ENCODE results near the gene ROBO4.

Gene ROBO4

GRCh38 chr11:124889191-124890091, 8.2 kb downstream of the ROBO4 start:
- DNase-seq, result no peak

DNA sequence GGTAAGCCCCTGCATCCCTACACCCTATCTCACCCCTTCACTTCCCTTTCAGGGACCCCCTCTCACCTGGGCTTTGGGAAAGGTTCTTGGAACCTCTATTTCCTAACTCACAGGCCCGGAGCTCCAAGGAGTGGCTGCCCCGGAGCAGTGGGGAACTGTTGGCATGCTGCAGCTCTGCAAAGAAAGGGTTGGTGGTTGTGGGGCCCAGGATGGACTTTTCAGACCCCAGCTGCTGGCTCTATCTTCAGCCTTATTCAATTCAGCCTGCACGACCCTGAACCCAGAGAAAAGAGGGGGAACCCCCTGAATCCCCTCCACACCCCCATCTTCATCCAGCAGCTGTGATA, 10.0 kb downstream of the ROBO4 start:
- DNase-seq, result no peak

DNA sequence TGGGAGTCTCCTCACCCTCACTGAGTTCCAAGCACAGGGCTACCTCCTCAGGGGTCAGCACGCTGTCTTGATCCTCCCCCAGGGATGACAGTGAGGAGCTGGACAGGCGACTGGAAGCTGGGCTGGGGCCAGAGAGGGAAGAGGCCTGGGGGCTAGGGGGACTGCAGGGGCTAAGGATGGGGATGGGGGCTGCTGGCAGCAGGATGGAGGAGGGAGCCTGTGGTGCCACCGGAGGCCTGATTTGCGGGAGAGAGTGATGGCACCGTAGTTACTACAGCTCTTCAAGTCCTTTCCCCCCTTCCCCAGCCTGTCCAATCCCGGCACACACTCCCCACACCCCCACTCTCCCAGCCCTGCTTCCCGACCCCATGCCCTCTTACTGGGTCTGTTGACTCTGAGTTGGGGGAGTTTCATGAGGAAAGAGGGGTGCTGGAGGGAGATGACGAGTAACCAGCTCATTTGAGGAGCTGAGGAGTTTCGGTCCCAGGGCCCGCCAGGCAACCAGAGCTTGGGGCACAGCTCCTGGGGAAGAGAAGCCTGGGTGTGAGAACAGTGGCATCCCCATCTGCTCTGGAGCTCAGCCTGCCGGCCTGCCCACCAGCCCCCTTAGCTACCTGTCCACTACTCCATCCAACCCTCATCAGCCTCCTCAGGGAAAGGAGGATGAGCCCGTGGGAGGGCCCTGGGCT, 10.5 kb downstream of the ROBO4 start:
- DNase-seq, result no peak

DNA sequence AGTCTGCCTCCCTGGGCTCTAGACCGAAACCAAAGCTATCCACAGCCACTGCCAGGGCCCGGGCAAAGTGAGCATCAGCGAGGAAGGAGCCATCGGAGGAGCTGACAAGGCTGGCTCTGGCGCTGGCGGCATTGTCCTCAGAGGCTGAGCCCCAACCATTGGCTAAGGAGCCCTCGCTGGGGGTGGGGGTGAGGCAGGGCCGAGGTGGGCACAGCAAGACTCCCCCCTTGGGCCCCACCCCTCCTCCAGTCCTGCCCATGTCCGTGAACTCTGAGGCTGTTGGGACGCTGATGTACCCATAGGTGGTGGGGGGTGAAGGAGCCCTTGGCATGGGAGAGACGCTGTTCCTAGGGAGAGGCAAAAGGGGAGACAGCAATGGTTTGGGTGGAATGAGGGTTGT, 11.2 kb downstream of the ROBO4 start:
- DNase-seq, result no peak

GRCh38 chr11:124884869-124885479, 12.7 kb downstream of the ROBO4 start:
- DNase-seq, result no peak

DNA sequence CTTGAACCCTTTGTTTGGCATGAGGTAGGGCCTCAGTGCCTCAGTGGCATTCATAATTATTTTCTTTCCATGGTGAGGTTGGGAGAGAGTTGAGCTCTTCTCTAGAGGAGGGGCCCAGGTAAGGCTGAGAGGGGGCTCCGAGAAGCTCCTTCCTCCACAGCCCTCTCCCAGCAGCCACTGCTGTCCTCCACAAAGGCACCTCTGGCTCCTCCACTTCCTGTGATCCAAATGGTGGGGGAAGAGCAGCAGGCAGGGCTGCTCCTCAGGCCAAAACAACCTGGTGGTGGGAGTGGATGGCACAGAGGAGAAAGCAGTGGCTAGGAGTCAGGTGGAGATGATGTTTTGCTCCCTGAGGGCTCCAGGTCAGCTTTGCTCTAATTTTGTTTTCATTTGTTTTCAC, 13.3 kb downstream of the ROBO4 start:
- DNase-seq, result no peak

DNA sequence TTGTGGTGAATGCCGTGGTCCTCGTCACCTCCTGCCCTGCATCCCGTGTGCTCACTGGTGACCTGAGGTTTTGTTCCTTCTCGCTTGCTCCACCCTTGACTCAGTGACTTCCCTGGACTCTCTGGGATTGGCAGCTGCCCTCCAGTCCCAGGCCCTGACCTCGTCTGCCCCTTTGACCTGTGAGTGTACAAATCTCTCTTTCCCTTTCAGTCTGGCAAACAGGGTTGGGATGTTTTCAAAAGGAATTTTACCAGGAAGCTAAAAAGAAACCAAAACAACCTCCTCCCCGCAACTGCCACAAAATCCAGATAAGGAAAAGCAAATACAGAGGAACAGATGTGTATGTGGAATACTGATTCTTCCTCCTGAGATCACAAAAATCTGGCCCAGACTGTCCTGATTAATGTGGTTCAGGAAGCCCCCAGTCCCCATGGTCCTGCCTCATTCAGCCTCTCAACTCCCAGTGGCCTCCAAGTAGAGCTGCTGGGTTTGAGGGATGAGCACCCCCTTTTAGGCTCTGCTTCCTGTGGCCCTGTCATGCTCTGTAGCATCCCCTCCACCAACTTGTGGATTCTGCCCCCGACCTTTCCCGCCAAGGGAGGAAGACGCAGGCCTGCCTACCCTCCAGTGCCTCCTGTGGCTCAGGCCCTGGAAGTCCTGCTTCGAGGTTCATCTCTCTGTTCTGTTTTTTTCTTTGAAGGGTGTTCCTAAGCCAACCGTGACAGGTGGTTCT, 15.2 kb downstream of the ROBO4 start:
- no peak for DNase-seq

- no peak for DNase-seq
Measured at GRCh38 chr11:124880958-124881357, 16.7 kb downstream of the ROBO4 start.

- no peak for DNase-seq
Measured at GRCh38 chr11:124880290-124880611, 17.4 kb downstream of the ROBO4 start.

DNA sequence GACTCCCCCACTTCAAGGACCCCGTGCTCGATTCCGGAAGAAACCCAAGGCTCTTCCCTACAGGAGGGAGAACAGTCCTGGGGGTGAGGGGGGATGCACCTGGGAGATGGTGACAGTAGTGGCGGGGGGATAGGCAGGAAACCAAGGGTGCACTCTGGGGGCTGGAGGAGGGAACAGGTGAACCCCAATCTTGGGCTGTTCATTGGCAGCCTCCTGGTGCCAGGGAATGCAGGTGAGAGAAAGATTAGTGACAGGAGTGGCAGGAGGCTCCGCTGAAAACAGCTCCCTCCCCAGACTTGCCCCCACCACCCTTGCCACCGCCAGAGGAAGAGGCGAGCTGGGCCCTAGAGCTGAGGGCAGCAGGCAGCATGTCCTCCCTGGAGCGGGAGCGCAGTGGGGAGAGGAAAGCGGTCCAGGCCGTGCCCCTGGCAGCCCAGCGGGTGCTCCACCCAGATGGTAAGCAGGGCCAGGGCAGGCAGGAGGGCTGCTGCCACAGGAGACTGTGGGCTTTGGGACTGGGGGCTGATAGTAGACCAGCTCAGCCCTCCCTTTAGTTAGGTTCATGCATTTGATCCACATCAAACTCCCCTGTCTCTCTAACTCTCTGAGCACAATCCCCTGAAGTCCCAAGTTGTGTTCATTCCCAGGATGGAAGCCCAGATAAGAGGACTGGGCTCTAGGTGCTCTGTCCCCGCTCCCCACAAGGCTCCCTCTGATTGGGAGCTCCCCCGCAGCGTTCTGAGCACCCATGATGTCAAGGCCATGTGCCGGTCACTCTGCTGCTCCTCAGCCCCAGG, 18.0 kb downstream of the ROBO4 start:
- no peak for DNase-seq

GRCh38 chr11:124878759-124879492, 18.7 kb downstream of the ROBO4 start:
- DNase-seq, result no peak

- DNase-seq, result no peak
Measured at GRCh38 chr11:124877910-124878758, 19.5 kb downstream of the ROBO4 start.

- DNase-seq, result no peak
Measured at GRCh38 chr11:124877631-124877909, 20.1 kb downstream of the ROBO4 start.

GRCh38 chr11:124876818-124877630, 20.6 kb downstream of the ROBO4 start:
- no peak for DNase-seq

DNA sequence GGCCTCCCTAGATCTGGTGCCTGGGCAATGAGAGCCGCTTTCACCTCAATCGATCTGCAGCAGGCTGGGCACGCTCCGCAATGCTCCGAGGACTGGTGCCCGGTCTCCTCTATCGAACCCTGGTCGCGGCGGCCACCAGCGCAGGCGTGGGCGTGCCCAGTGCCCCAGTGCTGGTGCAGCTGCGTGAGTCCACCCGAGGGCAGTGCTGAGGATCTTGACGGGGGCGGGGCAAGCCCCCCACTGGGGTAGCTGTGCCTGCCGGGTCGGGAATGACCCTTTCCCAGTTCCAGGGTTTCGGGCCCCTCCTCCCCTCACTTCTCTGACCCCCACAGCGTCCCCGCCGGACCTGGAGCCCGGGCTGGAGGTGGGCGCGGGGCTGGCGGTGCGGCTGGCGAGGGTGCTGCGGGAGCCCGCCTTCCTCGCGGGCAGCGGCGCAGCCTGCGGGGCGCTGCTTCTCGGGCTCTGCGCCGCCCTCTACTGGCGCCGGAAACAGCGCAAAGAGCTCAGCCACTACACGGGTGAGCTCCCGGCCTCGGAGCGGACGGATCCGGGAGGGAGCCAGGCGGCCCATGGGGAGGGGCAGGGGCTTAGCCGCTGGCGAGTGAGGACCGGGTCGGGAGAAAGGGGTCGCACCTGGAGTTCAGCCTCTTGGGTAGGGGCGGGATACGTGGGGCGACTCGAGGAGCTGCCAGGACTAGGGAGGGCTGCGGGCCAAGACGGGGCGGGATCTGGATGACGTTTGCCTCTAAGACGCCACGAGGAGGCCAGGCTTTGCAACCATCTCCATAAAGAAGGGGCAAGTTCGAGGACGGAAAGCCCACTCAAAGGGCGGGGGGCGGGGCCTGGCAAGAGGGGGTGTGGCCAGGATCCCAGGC, 21.5 kb downstream of the ROBO4 start:
- peak; percentile 82 to 93 for DNase-seq

DNA sequence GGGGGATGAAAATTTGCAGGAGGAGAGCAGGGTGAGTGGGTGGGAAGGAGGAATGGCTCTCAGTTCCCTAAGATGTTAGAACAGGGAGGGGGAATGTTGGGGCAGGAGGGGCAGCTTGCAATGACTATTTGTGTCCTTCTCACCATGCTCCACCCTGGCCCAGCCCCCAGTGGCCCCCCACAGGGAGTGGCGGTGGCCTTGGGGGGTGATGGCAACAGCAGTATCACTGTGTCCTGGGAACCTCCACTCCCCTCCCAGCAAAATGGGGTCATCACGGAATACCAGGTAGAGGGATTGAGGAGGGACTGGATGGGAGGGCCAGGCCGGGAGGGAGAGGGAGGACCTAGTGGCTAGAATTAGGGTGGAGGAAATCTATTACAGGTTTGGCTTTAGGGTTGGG, 22.3 kb downstream of the ROBO4 start:
- DNase-seq, result no peak

DNA sequence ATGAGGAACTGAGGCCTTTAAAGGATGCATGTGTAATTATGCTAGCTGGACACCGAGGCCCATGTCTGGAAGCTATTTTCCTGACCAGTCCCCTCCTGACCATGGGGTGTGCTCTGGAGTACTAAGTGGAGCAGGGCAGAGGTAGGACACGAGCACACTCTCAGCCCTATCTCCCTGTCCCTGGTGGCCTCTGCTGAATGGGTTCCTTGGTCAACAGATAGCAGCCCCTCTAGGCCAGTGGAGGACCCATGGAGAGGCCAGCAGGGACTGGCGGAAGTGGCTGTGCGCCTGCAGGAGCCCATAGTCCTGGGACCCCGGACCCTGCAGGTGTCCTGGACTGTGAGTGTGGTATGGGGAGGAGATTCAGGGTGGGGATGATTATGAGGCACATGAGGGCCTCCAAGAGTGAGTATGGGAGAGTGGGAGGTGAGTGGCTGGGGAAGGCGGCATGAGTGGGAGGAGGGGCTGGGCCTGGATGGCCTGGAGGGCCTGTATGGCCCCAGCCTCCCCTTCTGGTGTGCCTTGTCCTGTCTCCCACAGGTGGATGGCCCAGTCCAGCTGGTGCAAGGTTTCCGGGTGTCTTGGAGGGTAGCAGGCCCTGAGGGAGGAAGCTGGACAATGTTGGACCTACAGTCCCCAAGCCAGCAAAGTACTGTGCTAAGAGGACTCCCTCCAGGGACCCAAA, 23.0 kb downstream of the ROBO4 start:
- no peak for DNase-seq

- DNase-seq, result no peak
Measured at GRCh38 chr11:124873951-124874350, 23.7 kb downstream of the ROBO4 start.

GRCh38 chr11:124872741-124873140, 24.9 kb downstream of the ROBO4 start:
- DNase-seq, result no peak

Measured in hippocampal formation (tissue), 2 donors.